GM19324 (cell line): ENCODE results near the gene IRAK2.
"Not testable (repeated sequence)": the region's sequence is repeated elsewhere in the genome, so short reads cannot be mapped to it uniquely, and the experiment has no call there.

ENCODE experiments used
- ATAC-seq: cut with Tn5 transposase; IDR thresholded peaks from one replicate; pipeline ENCODE4 v1.9.1; 2021; ENCODE audit warnings: mild to moderate bottlenecking, moderate library complexity; ENCODE audit not compliant: unreplicated experiment, low FRiP score

The IRAK2 gene

GRCh38 chr3:10248184-10248983 lies 83.7 kb downstream of the IRAK2 start, which contains the start of gene TATDN2:
Gene TATDN2 (plus strand): TSS chr3:10248459. CDS start chr3:10249201, 742 bp downstream.
- peak; percentile 96 for ATAC-seq

- ATAC-seq, result no peak
Measured at GRCh38 chr3:10248984-10249748, 84.4 kb downstream of the IRAK2 start.

DNA sequence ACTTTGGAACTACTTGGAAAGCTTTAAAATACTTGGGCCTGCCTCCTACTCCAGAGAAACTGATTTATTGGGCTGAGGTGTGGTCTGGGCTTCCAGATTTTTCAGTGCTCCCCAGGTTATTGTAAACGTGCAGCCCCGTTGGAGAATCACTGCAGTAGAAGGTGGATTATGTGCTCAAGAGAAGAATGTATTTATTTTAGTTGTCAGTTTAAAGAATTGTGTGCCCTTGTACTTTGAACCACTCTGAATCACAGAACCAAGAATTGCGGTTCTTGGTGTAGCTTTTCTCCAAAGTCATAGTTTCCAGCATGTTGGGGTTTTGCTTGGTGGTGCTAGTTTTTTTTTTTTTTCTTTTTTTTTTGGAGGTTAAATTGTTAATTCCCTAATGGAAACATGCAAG lies 85.1 kb downstream of the IRAK2 start:
- ATAC-seq, result no peak

GRCh38 chr3:10251006-10251405 lies 86.3 kb downstream of the IRAK2 start:
- no peak for ATAC-seq

GRCh38 chr3:10253731-10254130 lies 89.0 kb downstream of the IRAK2 start:
- ATAC-seq, result no peak

DNA sequence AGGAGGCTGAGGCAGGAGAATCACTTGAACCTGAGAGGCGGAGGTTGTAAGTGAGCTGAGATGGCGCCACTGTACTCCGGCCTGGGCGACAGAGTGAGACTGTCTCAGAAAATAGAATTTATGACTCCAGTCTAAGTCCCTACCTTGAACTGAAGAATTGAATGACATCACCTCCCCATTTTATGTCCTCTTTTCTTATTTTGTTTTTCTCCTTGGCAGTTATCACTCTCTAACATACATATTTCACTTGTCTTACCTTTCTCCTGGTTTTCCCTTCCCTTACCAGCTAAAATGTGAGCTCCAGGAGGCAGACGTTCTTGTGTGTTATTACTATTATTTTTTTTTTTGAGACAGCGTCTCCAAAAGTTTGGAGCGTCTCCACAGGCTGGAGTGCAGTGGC lies 91.1 kb downstream of the IRAK2 start:
- ATAC-seq, result no peak

- no peak for ATAC-seq
Measured at GRCh38 chr3:10259036-10259435, 94.3 kb downstream of the IRAK2 start.

DNA sequence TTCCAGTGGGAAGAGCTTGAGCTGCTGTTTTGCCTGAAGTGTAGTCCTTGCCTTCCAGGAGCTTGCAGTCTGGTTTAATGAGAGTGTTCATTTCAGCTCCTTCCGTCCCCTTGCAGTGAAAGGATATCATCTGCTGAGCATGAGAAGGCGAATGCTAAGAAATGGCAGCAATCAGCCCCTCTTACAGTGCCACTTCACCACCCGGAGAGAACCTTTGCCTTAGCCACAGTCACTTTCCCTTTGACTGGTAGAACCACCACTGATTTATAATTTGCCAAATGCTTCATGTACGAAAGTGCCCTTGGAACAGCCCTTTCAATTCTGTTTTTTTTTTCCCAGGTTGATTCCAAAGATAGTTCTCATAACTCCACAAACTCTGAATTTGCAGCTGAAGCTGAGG lies 95.1 kb downstream of the IRAK2 start:
- ATAC-seq, result no peak

- no peak for ATAC-seq
Measured at GRCh38 chr3:10260211-10260701, 95.5 kb downstream of the IRAK2 start.

DNA sequence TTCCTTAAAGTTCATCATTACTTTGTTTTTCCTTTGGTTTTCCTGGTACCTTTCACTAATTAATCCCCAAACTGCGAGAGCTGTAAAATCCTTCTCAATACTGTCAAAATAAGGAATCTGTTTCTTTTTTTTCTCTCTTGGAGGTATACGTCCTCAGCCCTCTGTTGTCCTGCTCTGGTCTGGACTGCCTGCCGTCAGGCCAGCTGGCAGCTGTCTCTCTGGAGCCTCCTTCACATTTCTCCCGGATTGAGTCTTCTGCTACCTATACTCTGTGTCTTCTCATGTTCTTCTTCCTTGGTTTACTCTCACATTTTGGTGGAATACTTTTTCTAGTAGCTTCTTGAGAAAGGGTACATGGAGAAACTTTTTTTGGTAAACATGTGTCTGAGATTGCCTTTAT lies 97.3 kb downstream of the IRAK2 start:
- ATAC-seq, result no peak

- ATAC-seq, result no peak
Measured at GRCh38 chr3:10263646-10264363, 99.1 kb downstream of the IRAK2 start.

GRCh38 chr3:10265833-10266232 lies 101.1 kb downstream of the IRAK2 start:
- no peak for ATAC-seq

- ATAC-seq, result not testable (repeated sequence)
Measured at GRCh38 chr3:10266936-10267335, 102.2 kb downstream of the IRAK2 start.

- no peak for ATAC-seq
Measured at GRCh38 chr3:10268116-10268515, 103.4 kb downstream of the IRAK2 start.

- ATAC-seq, result no peak
Measured at GRCh38 chr3:10268930-10269329, 104.2 kb downstream of the IRAK2 start.

DNA sequence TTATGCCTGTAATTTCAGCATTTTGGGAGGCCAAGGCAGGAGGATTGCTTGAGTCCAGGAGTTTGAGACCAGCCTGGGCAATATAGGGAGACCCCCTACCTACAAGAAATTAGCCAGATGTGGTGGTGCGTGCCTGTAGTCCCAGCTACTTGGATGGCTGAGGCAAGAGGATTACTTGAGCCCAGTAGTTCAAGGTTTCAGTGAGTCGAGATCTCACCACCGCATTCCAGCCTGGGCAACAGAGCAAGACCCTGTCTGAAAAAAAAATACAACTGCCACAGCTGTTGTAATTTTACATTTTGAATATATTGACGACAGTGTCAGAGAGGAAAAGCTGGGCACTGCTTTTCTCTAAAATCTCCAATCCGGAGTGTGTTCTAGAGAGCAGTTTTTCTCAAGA lies 104.7 kb downstream of the IRAK2 start:
- no peak for ATAC-seq

- not testable (repeated sequence) for ATAC-seq
Measured at GRCh38 chr3:10272476-10272875, 107.8 kb downstream of the IRAK2 start.

DNA sequence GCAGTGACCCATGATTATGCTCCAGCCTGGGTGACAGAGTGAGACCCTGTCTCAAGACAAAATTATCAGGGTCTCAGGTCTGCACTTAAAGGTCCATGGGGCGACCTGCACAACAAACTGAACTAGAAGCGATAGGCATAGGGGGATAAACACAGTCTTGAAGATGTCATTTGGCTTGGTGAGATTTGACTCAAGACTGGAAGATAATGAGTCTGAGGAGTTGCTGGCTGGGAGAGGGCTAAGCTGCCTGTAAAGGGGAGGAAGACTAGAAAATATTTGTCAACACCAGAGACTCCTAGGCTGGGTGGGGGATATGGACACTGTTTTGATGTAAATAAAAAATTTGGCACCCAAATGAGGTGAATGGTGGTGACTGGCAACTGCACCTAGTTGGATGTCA lies 108.3 kb downstream of the IRAK2 start:
- no peak for ATAC-seq

DNA sequence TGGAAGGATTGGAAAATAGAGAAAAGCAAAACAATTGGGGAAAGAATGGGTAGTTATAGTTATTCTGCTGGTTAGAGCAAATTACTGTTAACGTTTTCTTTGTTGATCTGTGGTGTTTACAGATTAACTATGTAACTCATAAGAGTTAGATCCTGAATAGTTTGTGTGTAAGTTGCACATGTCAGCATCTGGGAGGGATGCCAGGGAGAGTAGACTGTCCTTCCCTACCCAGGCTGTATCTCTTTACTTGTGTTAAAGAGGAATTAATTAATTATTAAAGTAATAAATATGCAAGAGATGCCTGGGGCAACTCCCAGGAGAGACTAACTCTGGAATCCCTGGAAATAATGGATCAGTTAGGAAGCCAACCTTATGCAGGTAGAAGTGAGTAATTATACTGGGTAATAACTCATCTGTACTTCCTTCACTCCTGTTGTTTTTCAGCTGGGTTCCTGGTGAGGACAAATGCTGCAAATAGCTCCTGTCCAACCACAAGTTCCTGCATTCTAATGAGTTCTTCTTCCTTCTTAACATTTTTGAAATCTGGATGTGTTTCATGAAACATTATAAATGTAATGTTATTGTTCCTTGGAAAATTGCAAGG lies 109.1 kb downstream of the IRAK2 start:
- ATAC-seq, result no peak

- ATAC-seq, result no peak
Measured at GRCh38 chr3:10274601-10275000, 109.9 kb downstream of the IRAK2 start.
